IMR-90 (cell line): Measurements from ENCODE around the gene SH3RF2. TPM values are rescaled to one million over a fixed set of nuclear protein-coding genes. Genes with fewer than 3 reads are reported as not detected.

Experiments
- ATAC-seq: fragments of 200-7000 bp; cut with Tn5 transposase; 2 replicates; pipeline ENCODE4 v1.9.1; 2020; ENCODE audit warnings: low read depth, mild to moderate bottlenecking, moderate library complexity
- BruUV-seq: library from RNA; stranded (reverse); fragments of 400-500 nt; replicated peaks from 2 replicates; lab custom pipeline; 2021; lab: Mats Ljungman, UMichigan
- CTCF ChIA-PET: fragments of 300-600 bp; formaldehyde crosslinking; extraction: SDS; loops from one replicate; lab custom pipeline; 2021; ENCODE audit warnings: antibody characterized with exemption; lab: Yijun Ruan, JAX
- POLR2A ChIA-PET: fragments of 300-600 bp; sonication (Branson Sonifier 250); formaldehyde crosslinking; loops from one replicate; lab custom pipeline; 2022; ENCODE audit warnings: antibody characterized with exemption; ENCODE audit not compliant: unreplicated experiment; lab: Charles Lee
- DNase-seq: peaks from one replicate; pipeline ENCODE4 v3.0.0; 2013
- H2AFZ ChIP-seq: replicated peaks from 2 replicates; pipeline ENCODE3; 2013; ENCODE audit warnings: low read length, mild to moderate bottlenecking; ENCODE audit not compliant: poor library complexity
- H2AK5ac ChIP-seq: 2 replicates; pipeline ENCODE4 v1.6.1; 2013; ENCODE audit warnings: low read depth, low read length, inconsistent platforms
- H2AK9ac ChIP-seq: replicated peaks from 2 replicates; pipeline ENCODE3; 2013; ENCODE audit warnings: mild to moderate bottlenecking, low read depth, low read length, moderate library complexity; ENCODE audit not compliant: poor library complexity
- H2BK120ac ChIP-seq: 2 replicates; pipeline ENCODE4 v1.6.1; 2013; ENCODE audit warnings: low read depth, low read length, inconsistent platforms
- H2BK15ac ChIP-seq: 3 replicates; pipeline ENCODE4 v1.6.1; 2013; ENCODE audit warnings: low read depth, low read length, inconsistent platforms
- H2BK20ac ChIP-seq: 2 replicates; pipeline ENCODE4 v1.6.1; 2013; ENCODE audit warnings: low read depth, mild to moderate bottlenecking, inconsistent platforms, low read length, moderate library complexity
- H2BK5ac ChIP-seq: 2 replicates; pipeline ENCODE4 v1.6.1; 2013; ENCODE audit warnings: mild to moderate bottlenecking, low read depth, low read length, inconsistent platforms; ENCODE audit not compliant: poor library complexity, severe bottlenecking
- H3K14ac ChIP-seq: replicated peaks from 2 replicates; pipeline ENCODE4 v1.6.1; 2013; ENCODE audit warnings: low read depth, low read length, inconsistent platforms
- H3K18ac ChIP-seq: 2 replicates; pipeline ENCODE4 v1.6.1; 2013; ENCODE audit warnings: low read depth, low read length, control low read depth
- H3K23ac ChIP-seq: 2 replicates; pipeline ENCODE4 v1.6.1; 2013; ENCODE audit warnings: low read depth, low read length, inconsistent platforms
- H3K27ac ChIP-seq: 2 replicates; pipeline ENCODE4 v1.5.1; 2013; ENCODE audit warnings: mild to moderate bottlenecking, control low read depth, low read length; ENCODE audit not compliant: insufficient read depth
- H3K27me3 ChIP-seq: 2 replicates; pipeline ENCODE4 v1.6.1; 2013; ENCODE audit warnings: low read length; ENCODE audit not compliant: control insufficient read depth, insufficient read depth
- H3K36me3 ChIP-seq: 2 replicates; pipeline ENCODE4 v1.6.1; 2013; ENCODE audit warnings: low read length, mixed read lengths; ENCODE audit not compliant: control insufficient read depth, insufficient read depth
- H3K4ac ChIP-seq: 2 replicates; pipeline ENCODE4 v1.6.1; 2013; ENCODE audit warnings: low read depth, low read length, inconsistent platforms
- H3K4me1 ChIP-seq: 2 replicates; pipeline ENCODE4 v1.6.1; 2013; ENCODE audit warnings: low read length, mixed read lengths; ENCODE audit not compliant: control insufficient read depth, insufficient read depth
- H3K4me2 ChIP-seq: 2 replicates; pipeline ENCODE4 v1.6.1; 2013; ENCODE audit warnings: low read depth, mild to moderate bottlenecking, control low read depth, low read length, moderate library complexity
- H3K4me3 ChIP-seq: 2 replicates; pipeline ENCODE4 v1.5.1; 2013; ENCODE audit warnings: low read depth, mild to moderate bottlenecking, control low read depth, low read length, moderate library complexity; ENCODE audit not compliant: insufficient read depth
- H3K56ac ChIP-seq: 2 replicates; pipeline ENCODE4 v1.6.1; 2013; ENCODE audit warnings: low read length, inconsistent platforms; ENCODE audit not compliant: insufficient read depth; ENCODE audit errors: extremely low read depth
- H3K79me1 ChIP-seq, 2 experiments: 2 replicates each; pipeline ENCODE4 v1.6.1; 2013; ENCODE audit warnings: low read length in 2 of 2, inconsistent platforms in 1 of 2, low read depth in 1 of 2
- H3K9ac ChIP-seq: 2 replicates; pipeline ENCODE4 v1.6.1; 2013; ENCODE audit warnings: low read depth, low read length, control low read depth
- H3K9me1 ChIP-seq: 2 replicates; pipeline ENCODE4 v1.6.1; 2013; ENCODE audit warnings: low read length, inconsistent platforms; ENCODE audit not compliant: insufficient read depth
- H3K9me3 ChIP-seq: 2 replicates; pipeline ENCODE4 v1.6.1; 2013; ENCODE audit warnings: low read length; ENCODE audit not compliant: control insufficient read depth, insufficient read depth
- H4K20me1 ChIP-seq: 2 replicates; pipeline ENCODE4 v1.6.1; 2013; ENCODE audit warnings: low read length, inconsistent platforms; ENCODE audit not compliant: insufficient read depth
- H4K5ac ChIP-seq: 2 replicates; pipeline ENCODE4 v1.6.1; 2013; ENCODE audit warnings: mild to moderate bottlenecking, low read depth, low read length, control low read depth
- H4K8ac ChIP-seq, 2 experiments: 2 replicates each; pipeline ENCODE4 v1.6.1; 2013; ENCODE audit warnings: low read depth in 2 of 2, low read length in 2 of 2, control low read depth in 1 of 2, inconsistent platforms in 1 of 2
- H4K91ac ChIP-seq: 2 replicates; pipeline ENCODE4 v1.6.1; 2013; ENCODE audit warnings: low read depth, low read length, inconsistent platforms; ENCODE audit not compliant: insufficient read depth
- BHLHE40 ChIP-seq: fragments of 150-350 bp; IDR thresholded peaks from 2 replicates; pipeline ENCODE4 v1.6.1; 2016; ENCODE audit warnings: mild to moderate bottlenecking, low read depth, low read length
- CHD1 ChIP-seq: IDR thresholded peaks from 2 replicates; pipeline ENCODE4 v1.6.1; 2012; ENCODE audit warnings: low read depth, low read length, improper control_type of control experiment
- FOS ChIP-seq: fragments of 150-350 bp; IDR thresholded peaks from 2 replicates; pipeline ENCODE4 v1.6.1; 2016; ENCODE audit warnings: low read depth, low read length
- MAFK ChIP-seq: IDR thresholded peaks from 2 replicates; pipeline ENCODE4 v1.6.1; 2012; ENCODE audit warnings: low read depth, low read length, improper control_type of control experiment
- MXI1 ChIP-seq: IDR thresholded peaks from 2 replicates; pipeline ENCODE4 v1.6.1; 2012; ENCODE audit warnings: low read depth, mild to moderate bottlenecking, low read length, moderate library complexity, borderline replicate concordance
- NFE2L2 ChIP-seq: fragments of 150-350 bp; IDR thresholded peaks from 2 replicates; pipeline ENCODE4 v1.6.1; 2016; ENCODE audit warnings: low read depth, mild to moderate bottlenecking, low read length
- POLR2A ChIP-seq: IDR thresholded peaks from 2 replicates; pipeline ENCODE4 v1.6.1; 2012; ENCODE audit warnings: mild to moderate bottlenecking, low read depth, low read length
- RAD21 ChIP-seq: IDR thresholded peaks from 2 replicates; pipeline ENCODE4 v1.6.1; 2012; ENCODE audit warnings: low read length, improper control_type of control experiment
- RCOR1 ChIP-seq: IDR thresholded peaks from 2 replicates; pipeline ENCODE4 v1.6.1; 2012; ENCODE audit warnings: mild to moderate bottlenecking, low read length, improper control_type of control experiment; ENCODE audit not compliant: insufficient replicate concordance
- RFX5 ChIP-seq: IDR thresholded peaks from 2 replicates; pipeline ENCODE4 v1.8.0; 2012; ENCODE audit warnings: low read depth, mild to moderate bottlenecking, low read length, moderate library complexity
- SMC3 ChIP-seq: fragments of 150-350 bp; IDR thresholded peaks from 2 replicates; pipeline ENCODE4 v1.6.1; 2016; ENCODE audit warnings: low read depth, mild to moderate bottlenecking, antibody characterized with exemption, low read length, moderate library complexity
- WGBS, 2 experiments: methylation state at CpG; one replicate each; pipeline versions ENCODE4 v1.1.5 to v1.1.7; 2013; ENCODE audit warnings: missing lambda C conversion rate in 2 of 2; ENCODE audit not compliant: insufficient read length in 1 of 2; ENCODE audit errors: extremely low coverage in 2 of 2; 5-methylcytosine and 5-hydroxymethylcytosine counted together
- dilution Hi-C: fragments of 300-500 bp; cut with HindIII; formaldehyde crosslinking; loops from one replicate; pipeline ENCODE4 v1.14.3; 2018; ENCODE audit warnings: low sequenced_read_pairs; ENCODE audit not compliant: unreplicated experiment
- in situ Hi-C: fragments of 300-500 bp; cut with MboI; formaldehyde crosslinking; loops from 3 replicates; pipeline ENCODE4 v1.14.3; 2019; ENCODE audit warnings: low sequenced_read_pairs, inconsistent platforms, mixed read lengths
- intact Hi-C: fragments of 100-400 bp; cut with micrococcal nuclease; formaldehyde crosslinking; loops from 2 replicates; pipeline ENCODE4 v1.10.0; 2022
- polyA plus RNA-seq, 3 experiments: library from polyadenylated mRNA; depleted of rRNA; stranded (reverse); fragments of >200 nt; gene quantifications; 2 replicates each; pipeline ENCODE4 v1.2.3, GENCODE V29; 2012; ENCODE audit warnings: low replicate concordance in 1 of 3
- total RNA-seq: library from RNA; depleted of rRNA; stranded (reverse); fragments of >200 nt; gene quantifications from 2 replicates; pipeline ENCODE4 v1.2.3, GENCODE V29; 2012
- TF ChIP-seq, protein P1 (sequence below): fragments of 150-350 bp; IDR thresholded peaks from 2 replicates; pipeline ENCODE4 v1.6.1; 2017; ENCODE audit warnings: mild to moderate bottlenecking, antibody characterized with exemption, low read length, low read depth
- TF ChIP-seq, protein P2 (sequence below): fragments of 150-350 bp; IDR thresholded peaks from 2 replicates; pipeline ENCODE4 v1.6.1; 2016; ENCODE audit warnings: low read depth, mild to moderate bottlenecking, low read length, moderate library complexity, borderline replicate concordance

Gene SH3RF2
- total and polyA plus RNA-seq, 2 of the 4 experiments (the other 2 are of a cell fraction): 1.3 to 1.7 TPM

DNA sequence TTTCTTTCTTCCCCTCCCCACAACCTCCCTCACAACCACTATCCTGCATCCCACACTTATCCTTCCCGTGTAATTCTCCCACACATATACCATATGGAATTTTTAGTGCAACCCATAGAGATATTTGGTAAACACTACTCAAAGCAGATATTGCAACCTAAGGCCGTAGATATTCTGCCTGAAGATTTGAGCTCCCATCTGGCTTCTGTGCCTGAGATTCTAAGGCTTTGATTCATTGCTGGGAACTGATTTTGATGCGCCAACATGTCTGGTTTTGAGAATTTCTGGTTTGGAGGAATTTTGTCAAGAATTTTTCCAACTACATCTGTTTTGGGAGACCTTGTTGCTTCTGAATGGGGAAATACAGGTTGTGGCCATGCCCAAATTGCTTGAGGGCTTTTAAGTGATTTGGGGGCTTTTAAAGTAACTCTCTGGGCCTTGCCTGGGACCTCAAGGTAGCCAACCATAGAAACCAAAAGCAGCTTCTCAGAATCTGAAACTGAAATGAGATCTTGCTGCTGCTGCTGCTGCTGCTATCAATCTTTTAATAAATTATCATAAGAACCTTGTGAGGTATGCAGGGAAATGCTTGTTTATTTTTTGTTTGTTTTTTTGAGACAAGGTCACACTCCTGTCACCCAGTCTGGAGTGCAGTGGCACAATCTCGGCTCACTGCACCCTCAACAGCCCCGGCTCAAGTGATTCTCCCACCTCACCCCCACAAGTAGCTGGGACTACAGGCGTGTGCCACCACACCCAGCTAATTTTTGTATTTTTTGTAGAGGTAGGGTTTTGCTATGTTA lies 132.8 kb downstream of the SH3RF2 start:
- CTCF ChIA-PET: no interaction called here

More for the DNA sequence above, 132.8 kb downstream of the SH3RF2 start:
- intact Hi-C loops (no loop called here), in situ Hi-C loops (no loop called here), dilution Hi-C loops (no loop called here)
- POLR2A ChIA-PET: no interaction called here
- TF ChIP-seq RCOR1 (no peak), FOS (no peak), NFE2L2 (no peak), MAFK (no peak), RFX5 (no peak), BHLHE40 (no peak), SMC3 (no peak), CHD1 (no peak), RAD21 (no peak), POLR2A (no peak), MXI1 (no peak)
- TF ChIP-seq, protein P1, sequence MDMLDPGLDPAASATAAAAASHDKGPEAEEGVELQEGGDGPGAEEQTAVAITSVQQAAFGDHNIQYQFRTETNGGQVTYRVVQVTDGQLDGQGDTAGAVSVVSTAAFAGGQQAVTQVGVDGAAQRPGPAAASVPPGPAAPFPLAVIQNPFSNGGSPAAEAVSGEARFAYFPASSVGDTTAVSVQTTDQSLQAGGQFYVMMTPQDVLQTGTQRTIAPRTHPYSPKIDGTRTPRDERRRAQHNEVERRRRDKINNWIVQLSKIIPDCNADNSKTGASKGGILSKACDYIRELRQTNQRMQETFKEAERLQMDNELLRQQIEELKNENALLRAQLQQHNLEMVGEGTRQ: no peak
- TF ChIP-seq, protein P2, sequence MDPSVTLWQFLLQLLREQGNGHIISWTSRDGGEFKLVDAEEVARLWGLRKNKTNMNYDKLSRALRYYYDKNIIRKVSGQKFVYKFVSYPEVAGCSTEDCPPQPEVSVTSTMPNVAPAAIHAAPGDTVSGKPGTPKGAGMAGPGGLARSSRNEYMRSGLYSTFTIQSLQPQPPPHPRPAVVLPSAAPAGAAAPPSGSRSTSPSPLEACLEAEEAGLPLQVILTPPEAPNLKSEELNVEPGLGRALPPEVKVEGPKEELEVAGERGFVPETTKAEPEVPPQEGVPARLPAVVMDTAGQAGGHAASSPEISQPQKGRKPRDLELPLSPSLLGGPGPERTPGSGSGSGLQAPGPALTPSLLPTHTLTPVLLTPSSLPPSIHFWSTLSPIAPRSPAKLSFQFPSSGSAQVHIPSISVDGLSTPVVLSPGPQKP: no peak
- Histone ChIP-seq H3K4me3 (no peak overlapping the region), H3K27ac (no peak overlapping the region), H3K9ac (no peak overlapping the region), H2AK9ac (no peak overlapping the region), H2AK5ac (no peak overlapping the region), H3K27me3 (peaks cover 6% of the 10 kb centered on the region; the same call in 1 of the 2 replicates), H2BK15ac (no peak overlapping the region), H3K14ac (no peak overlapping the region), H3K4me1 (no peaks in the 10 kb centered on the region), H2BK120ac (no peak overlapping the region), H2AFZ (no peak overlapping the region), H2BK5ac (no peak overlapping the region), H3K18ac (no peak overlapping the region), H3K4me2 (no peak overlapping the region), H3K36me3 (no peaks in the 10 kb centered on the region), H3K4ac (no peak overlapping the region), H3K9me3 (no peaks in the 10 kb centered on the region), H3K23ac (no peak overlapping the region), H4K20me1 (no peaks in the 10 kb centered on the region), H3K9me1 (no peaks in the 10 kb centered on the region), H4K5ac (no peak overlapping the region), H4K8ac (no peak overlapping the region), H4K91ac (no peak overlapping the region), H3K79me1 (no peaks in the 10 kb centered on the region), H2BK20ac (no peak overlapping the region), H3K56ac (no peak overlapping the region)
- whole genome bisulfite sequencing, 2 experiments: 80% methylated on average over 1 of the region's 6 CpGs; no CpG with 5 or more reads in 1 of the 2 experiments
- BruUV-seq: no TSS peak
- ATAC-seq (no peak), DNase-seq (no peak)
